GM12878 (cell line): Measurements from ENCODE around the gene CHTOP. TPM values are rescaled to one million over a fixed set of nuclear protein-coding genes. Genes with fewer than 3 reads are reported as not detected.

ENCODE experiments used
- ATAC-seq: fragments of 200-7000 bp; cut with Tn5 transposase; 3 replicates; pipeline ENCODE4 v1.9.1; 2020; ENCODE audit warnings: mild to moderate bottlenecking, moderate library complexity
- BruUV-seq: library from RNA; stranded (reverse); fragments of 400-500 nt; replicated peaks from 2 replicates; lab custom pipeline; 2021; lab: Mats Ljungman, UMichigan
- CTCF ChIA-PET: fragments of 300-600 bp; sonication (Branson Sonifier 250); formaldehyde crosslinking; extraction: SDS; loops from one replicate; lab custom pipeline; 2021; ENCODE audit warnings: inconsistent platforms; lab: Yijun Ruan, JAX
- POLR2A ChIA-PET: fragments of 350-600 bp; formaldehyde crosslinking; extraction: SDS; loops from one replicate; lab custom pipeline; 2021; ENCODE audit warnings: inconsistent platforms; lab: Charles Lee
- RAD21 ChIA-PET: fragments of 300-600 bp; sonication (Branson Sonifier 250); formaldehyde crosslinking; loops from one replicate; lab custom pipeline; 2023; ENCODE audit warnings: antibody characterized with exemption; ENCODE audit not compliant: unreplicated experiment; lab: Charles Lee
- SMC1A ChIA-PET: fragments of 300-600 bp; sonication (Branson Sonifier 250); formaldehyde crosslinking; loops from one replicate; lab custom pipeline; 2023; ENCODE audit not compliant: unreplicated experiment, uncharacterized antibody; lab: Charles Lee
- DNase-seq: peaks from one replicate; pipeline ENCODE4 v3.0.0-alpha.2; 2011; ENCODE audit warnings: low read depth, low spot score
- FAIRE-seq: peaks from 3 replicates; lab custom pipeline; 2011; peaks lifted over from hg19 to GRCh38; lab: Jason Lieb, UNC
- H2AFZ ChIP-seq: 2 replicates; pipeline ENCODE4 v1.6.0; 2011; ENCODE audit warnings: low read depth, low read length, control low read depth; ENCODE audit not compliant: control insufficient read depth
- H3K27ac ChIP-seq: 2 replicates; pipeline ENCODE4 v1.5.1; 2011; ENCODE audit warnings: control low read depth; ENCODE audit not compliant: control insufficient read depth, insufficient read depth
- H3K27me3 ChIP-seq, 2 experiments: replicated peaks in 1 of 2; 2 replicates each; pipeline versions ENCODE4 v1.6.0 to v1.6.1; 2011; ENCODE audit warnings: low read length in 1 of 2; ENCODE audit not compliant: control insufficient read depth in 2 of 2, insufficient read depth in 2 of 2
- H3K36me3 ChIP-seq, 2 experiments: 2 replicates each; pipeline ENCODE4 v1.5.1; 2011; ENCODE audit warnings: low read length in 1 of 2; ENCODE audit not compliant: control insufficient read depth in 2 of 2, insufficient read depth in 2 of 2
- H3K4me1 ChIP-seq: 2 replicates; pipeline ENCODE4 v1.6.1; 2011; ENCODE audit warnings: mild to moderate bottlenecking, low read length, moderate library complexity, mixed read lengths; ENCODE audit not compliant: control insufficient read depth, insufficient read depth
- H3K4me2 ChIP-seq: 2 replicates; pipeline ENCODE4 v1.6.0; 2011; ENCODE audit warnings: control low read depth; ENCODE audit not compliant: control insufficient read depth, insufficient read depth
- H3K4me3 ChIP-seq: fragments of 200-600 bp; sonication (generic); 2 replicates; pipeline ENCODE4 v1.5.1; 2016
- H3K79me2 ChIP-seq: 2 replicates; pipeline ENCODE4 v1.6.0; 2011; ENCODE audit warnings: low read length; ENCODE audit not compliant: control insufficient read depth, insufficient read depth
- H3K9ac ChIP-seq: 2 replicates; pipeline ENCODE4 v1.8.0; 2011; ENCODE audit warnings: low read length, control low read depth, mixed read lengths; ENCODE audit not compliant: control insufficient read depth, insufficient read depth
- H3K9me3 ChIP-seq: replicated peaks from 3 replicates; pipeline ENCODE4 v1.5.1; 2011; ENCODE audit warnings: mild to moderate bottlenecking, low read length; ENCODE audit not compliant: control insufficient read depth, insufficient read depth
- H4K20me1 ChIP-seq: 2 replicates; pipeline ENCODE4 v1.6.0; 2011; ENCODE audit not compliant: control insufficient read depth, insufficient read depth
- BCL11A ChIP-seq: IDR thresholded peaks from 2 replicates; pipeline ENCODE4 v1.6.1; 2011; ENCODE audit warnings: low read depth, low read length
- CHD4 ChIP-seq: fragments of 200-600 bp; sonication (generic); IDR thresholded peaks from 2 replicates; pipeline ENCODE4 v1.6.1; 2016; ENCODE audit warnings: mild to moderate bottlenecking
- EP300 ChIP-seq, 2 experiments: fragments of 150-350 bp in 1 of 2; IDR thresholded peaks; 2 replicates each; pipeline ENCODE4 v1.6.1; 2011 to 2012; ENCODE audit warnings: low read depth in 2 of 2, low read length in 2 of 2, borderline replicate concordance in 1 of 2, improper control_type of control experiment in 1 of 2, inconsistent platforms in 1 of 2; ENCODE audit not compliant: control insufficient read depth in 1 of 2
- FOXM1 ChIP-seq: IDR thresholded peaks from 2 replicates; pipeline ENCODE4 v1.6.1; 2012; ENCODE audit warnings: low read depth, mild to moderate bottlenecking, inconsistent platforms, low read length, moderate library complexity
- HDAC6 ChIP-seq: fragments of 200-600 bp; sonication (generic); IDR thresholded peaks from one replicate; pipeline ENCODE4 v1.8.0; 2017; ENCODE audit warnings: antibody characterized with exemption; ENCODE audit not compliant: unreplicated experiment
- MXI1 ChIP-seq: fragments of 150-350 bp; IDR thresholded peaks from 2 replicates; pipeline ENCODE4 v1.6.1; 2011; ENCODE audit warnings: low read depth, mild to moderate bottlenecking, inconsistent platforms, low read length, improper control_type of control experiment
- NFYB ChIP-seq: IDR thresholded peaks from 2 replicates; pipeline ENCODE4 v1.6.1; 2011; ENCODE audit warnings: low read depth, mild to moderate bottlenecking, low read length, improper control_type of control experiment, moderate library complexity; ENCODE audit not compliant: insufficient read depth
- RUNX3 ChIP-seq: IDR thresholded peaks from 2 replicates; pipeline ENCODE4 v1.6.1; 2012; ENCODE audit warnings: low read length, inconsistent platforms
- SMARCA5 ChIP-seq: fragments of 450-650 bp; IDR thresholded peaks from 2 replicates; pipeline ENCODE4 v1.6.1; 2017; ENCODE audit warnings: mild to moderate bottlenecking
- TCF3 ChIP-seq: IDR thresholded peaks from 2 replicates; pipeline ENCODE4 v1.6.1; 2012; ENCODE audit warnings: low read depth, mild to moderate bottlenecking, low read length, borderline replicate concordance; ENCODE audit not compliant: insufficient read depth
- ZBTB33 ChIP-seq: fragments of 450-650 bp; IDR thresholded peaks from 2 replicates; pipeline ENCODE4 v1.6.1; 2017; ENCODE audit warnings: mild to moderate bottlenecking
- ZNF24 ChIP-seq: fragments of 450-650 bp; IDR thresholded peaks from 2 replicates; pipeline ENCODE4 v1.6.1; 2017; ENCODE audit warnings: antibody characterized with exemption, mild to moderate bottlenecking
- ZZZ3 ChIP-seq: IDR thresholded peaks from 2 replicates; pipeline ENCODE4 v1.6.1; 2011; ENCODE audit warnings: low read depth; ENCODE audit not compliant: control insufficient read depth, insufficient read length
- WGBS: methylation state at CpG from one replicate; pipeline ENCODE4 v1.1.6; 2016; ENCODE audit warnings: low lambda C conversion rate; ENCODE audit not compliant: insufficient replicate concordance, insufficient coverage; ENCODE audit errors: missing lambda C conversion rate; 5-methylcytosine and 5-hydroxymethylcytosine counted together
- in situ Hi-C: fragments of 300-500 bp; cut with MboI; formaldehyde crosslinking; loops from 9 replicates; pipeline ENCODE4 v1.14.3; 2018; ENCODE audit warnings: mixed read lengths
- intact Hi-C: fragments of 100-400 bp; cut with micrococcal nuclease; formaldehyde crosslinking; loops from one replicate; pipeline ENCODE4 v1.14.2; 2022; ENCODE audit not compliant: unreplicated experiment
- polyA plus RNA-seq, 11 experiments: library from polyadenylated mRNA; depleted of rRNA in 4 of 11; unstranded in 6 of 11; stranded (reverse) in 5 of 11; fragments of >200 nt; fragmentation: Nextera tagmentation in 4 of 11; fragmentation: Illumina TruSeq in 1 of 11; extraction: Ambion mirVana in 4 of 11; extraction: Trizol in 1 of 11; gene quantifications; 1 replicate in 1 of 11; 2 replicates in 10 of 11; pipeline versions ENCODE4 v1.2.1 to v1.2.3, GENCODE V29; 2011 to 2016; ENCODE audit warnings: inconsistent platforms in 2 of 11, missing spikeins in 2 of 11, low read depth in 1 of 11
- total RNA-seq, 4 experiments: library from RNA; depleted of rRNA in 3 of 4; stranded (reverse); fragments of >200 nt in 3 of 4; fragmentation: Illumina TruSeq in 1 of 4; extraction: Trizol in 1 of 4; gene quantifications; 2 replicates each; pipeline versions ENCODE4 v1.2.1 to v1.2.3, GENCODE V29; 2013 to 2021

CHTOP gene
- total and polyA plus RNA-seq, 10 of the 15 experiments (the other 5 are each of a cell fraction or from before 2014, with no cell fraction given), result 8.4 to 93.8 (median 52.3) TPM

- no peak overlapping the region for H3K9ac ChIP-seq
- TF ChIP-seq HDAC6 (no peak), ZBTB33 (no peak), RUNX3 (no peak), CHD4 (no peak), ZZZ3 (no peak), SMARCA5 (no peak), TCF3 (no peak), NFYB (no peak), ZNF24 (no peak), MXI1 (no peak), FOXM1 (no peak), BCL11A (no peak), EP300 (IDR thresholded peaks at IDR 0.05; ENCODE audit: borderline replicate concordance in 1 of 2, control insufficient read depth in 1 of 2, low read depth in 2 of 2, low read length in 2 of 2) (no peak)
- no peaks in the 10 kb centered on the region for H3K36me3 ChIP-seq
- no peak overlapping the region for H3K4me2 ChIP-seq
- no peak overlapping the region for H3K27ac ChIP-seq
- no peak for FAIRE-seq
- ATAC-seq, result no peak
- ChIA-PET RAD21 (interaction anchor here (2.8 to 6.2 kb wide), 2 partner anchors 16 to 43 kb away, joined by 14 to 60 read pairs; no protein-coding TSS in a partner anchor), CTCF (interaction anchor here (1.2 to 7.8 kb wide), 7 partner anchors 9 to 119 kb away, joined by 3 to 106 read pairs (median 6); partner anchors contain the start of genes S100A1 and S100A13), SMC1A (interaction anchor here (1.0 to 2.1 kb wide), 6 partner anchors 16 to 104 kb away, joined by 3 to 12 read pairs (median 4); partner anchors contain the start of gene CHTOP), POLR2A (interaction anchor here (0.6 to 1.7 kb wide), 5 partner anchors 8 to 75 kb away, joined by 3 to 5 read pairs (median 4); no protein-coding TSS in a partner anchor)
- no peaks in the 10 kb centered on the region for H3K79me2 ChIP-seq
- 32% methylated on average over 2 of the region's 2 CpGs for WGBS
- H3K4me1 ChIP-seq, result peaks cover 14% of the 10 kb centered on the region
- in situ Hi-C loops, result no loop called here
- no TSS peak for BruUV-seq
- DNase-seq, result no peak
- no peaks in the 10 kb centered on the region for H3K27me3 ChIP-seq
- H3K4me3 ChIP-seq, result no peak overlapping the region
- no peaks in the 10 kb centered on the region for H3K9me3 ChIP-seq
- H4K20me1 ChIP-seq, result no peaks in the 10 kb centered on the region
- no peak overlapping the region for H2AFZ ChIP-seq
- intact Hi-C loops, result no loop called here
Observed at GRCh38 chr1:153614189-153614900, 19.5 kb upstream of the CHTOP start.
